ENCODE measurements around the gene NUP210L. TPM values are rescaled to one million over a fixed set of nuclear protein-coding genes. Genes with fewer than 3 reads are reported as not detected.

Gene NUP210L
- total RNA-seq, 1 experiment from 2014 or later, result not detected

GRCh38 chr1:153967107-153967999 is 187.5 kb downstream of the NUP210L start, which contains the start of gene CREB3L4:
TSS of gene CREB3L4 (plus strand) at chr1:153967902. CDS start at chr1:153968526, 624 bp downstream.
- peak; percentile 98 for DNase-seq (ENCODE audit: low read depth)

- peak; percentile 70 for DNase-seq (ENCODE audit: low read depth)
Measured at GRCh38 chr1:153963850-153964331, 191.0 kb downstream of the NUP210L start.

- peak; percentile 96 for DNase-seq (ENCODE audit: low read depth)
Measured at GRCh38 chr1:153963030-153963849, 191.6 kb downstream of the NUP210L start, which contains the start of gene SLC39A1. TSS of gene SLC39A1 (minus strand) at chr1:153963537. CDS start at chr1:153962715, 822 bp downstream.

- peak; percentile 82 for DNase-seq (ENCODE audit: low read depth)
Measured at GRCh38 chr1:153962088-153963029, 192.5 kb downstream of the NUP210L start.

- DNase-seq (ENCODE audit: low read depth), result no peak
Measured at GRCh38 chr1:153961421-153961820, 193.5 kb downstream of the NUP210L start.

GRCh38 chr1:153960206-153960605 is 194.7 kb downstream of the NUP210L start:
- DNase-seq (ENCODE audit: low read depth), result no peak

- DNase-seq (ENCODE audit: low read depth), result no peak
Measured at GRCh38 chr1:153959454-153959853, 195.4 kb downstream of the NUP210L start.

- no peak for DNase-seq (ENCODE audit: low read depth)
Measured at GRCh38 chr1:153958961-153959260, 196.0 kb downstream of the NUP210L start.

- peak; percentile 99 for DNase-seq (ENCODE audit: low read depth)
Measured at GRCh38 chr1:153958111-153958960, 196.5 kb downstream of the NUP210L start, which contains the start of gene CRTC2. TSS of gene CRTC2 (minus strand) at chr1:153958612. CDS start at chr1:153958497, 115 bp downstream.

GRCh38 chr1:153957744-153958110 is 197.1 kb downstream of the NUP210L start:
- peak; percentile 43 for DNase-seq (ENCODE audit: low read depth)

- no peak for DNase-seq (ENCODE audit: low read depth)
Measured at GRCh38 chr1:153956997-153957715, 197.7 kb downstream of the NUP210L start.

GRCh38 chr1:153954826-153955225 is 200.0 kb downstream of the NUP210L start:
- DNase-seq (ENCODE audit: low read depth), result no peak

- no peak for DNase-seq (ENCODE audit: low read depth)
Measured at GRCh38 chr1:153953859-153954365, 201.0 kb downstream of the NUP210L start.

- DNase-seq (ENCODE audit: low read depth), result no peak
Measured at GRCh38 chr1:153951801-153952200, 203.1 kb downstream of the NUP210L start.

- DNase-seq (ENCODE audit: low read depth), result no peak
Measured at GRCh38 chr1:153951183-153951582, 203.7 kb downstream of the NUP210L start.

- DNase-seq (ENCODE audit: low read depth), result peak; percentile 78
Measured at GRCh38 chr1:153946622-153947241, 208.1 kb downstream of the NUP210L start, which contains the start of gene DENND4B. TSS of gene DENND4B (minus strand) at chr1:153946718. CDS start at chr1:153944374, 2,344 bp downstream.

- DNase-seq (ENCODE audit: low read depth), result peak; percentile 62
Measured at GRCh38 chr1:153945795-153946621, 208.9 kb downstream of the NUP210L start.

All from M059J (cell line).